Thyroid gland (tissue), 4 donors: ENCODE data around the gene LGALS4. TPM values are rescaled to one million over a fixed set of nuclear protein-coding genes. Genes with fewer than 3 reads are reported as not detected.

Experiments used
- DNase-seq, 2 donors: peaks; one replicate each; pipeline ENCODE4 v3.0.0-alpha.2; 2019
- H3K27ac ChIP-seq, 3 donors: fragments of 200-600 bp; sonication (generic); 1 replicate in 2 of 3; 2 replicates in 1 of 3; pipeline ENCODE4 v1.5.1; 2016 to 2019; ENCODE audit warnings: mild to moderate bottlenecking in 1 of 3, moderate library complexity in 1 of 3
- H3K27me3 ChIP-seq: fragments of 200-600 bp; sonication (generic); one replicate; pipeline ENCODE4 v1.5.1; 2019
- H3K36me3 ChIP-seq, 2 donors: fragments of 200-600 bp; sonication (generic); one replicate each; pipeline ENCODE4 v1.5.1; 2016 to 2019
- H3K4me1 ChIP-seq, 2 donors: fragments of 200-600 bp; sonication (generic); one replicate each; pipeline ENCODE4 v1.5.1; 2017 to 2019
- H3K4me3 ChIP-seq, 3 donors: fragments of 200-600 bp; sonication (generic); replicated peaks in 1 of 3; 1 replicate in 2 of 3; 2 replicates in 1 of 3; pipeline ENCODE4 v1.5.1; 2016; ENCODE audit warnings: mild to moderate bottlenecking in 1 of 3
- H3K9me3 ChIP-seq: fragments of 200-600 bp; sonication (generic); one replicate; pipeline ENCODE4 v1.5.1; 2017
- CTCF ChIP-seq, 6 experiments: fragments of 200-600 bp in 3 of 6; fragments of 450-650 bp in 3 of 6; sonication (generic) in 3 of 6; IDR thresholded peaks; one replicate each; pipeline ENCODE4 v1.5.1; 2016 to 2019; ENCODE audit warnings: antibody characterized with exemption in 6 of 6, mild to moderate bottlenecking in 2 of 6, inconsistent platforms in 1 of 6, moderate library complexity in 1 of 6
- POLR2A ChIP-seq, 2 donors: fragments of 450-650 bp; IDR thresholded peaks; one replicate each; pipeline ENCODE4 v1.6.1; 2017; ENCODE audit warnings: antibody characterized with exemption in 2 of 2, mild to moderate bottlenecking in 2 of 2, moderate library complexity in 1 of 2
- WGBS, 2 donors: methylation state at CpG; one replicate each; pipeline ENCODE4 v1.1.5; 2017; 5-methylcytosine and 5-hydroxymethylcytosine counted together
- intact Hi-C: fragments of 100-400 bp; cut with DNase I; formaldehyde crosslinking; loops from one replicate; pipeline ENCODE4 v1.15.1; 2023
- total RNA-seq, 4 donors: library from RNA; depleted of rRNA; stranded (reverse); fragments of >200 nt; gene quantifications; one replicate each; pipeline ENCODE4 v1.2.3, GENCODE V29; 2016

Gene LGALS4
- total RNA-seq, 4 donors from 2014 or later = 1.6 TPM; not detected in 2

GRCh38 chr19:38836983-38837626 is 24.4 kb upstream of the LGALS4 start:
- Histone ChIP-seq H3K4me1 (peaks cover 0 to 9% of the 10 kb centered on the region in 2 donors), H3K4me3 (no peak overlapping the region), H3K36me3 (peaks cover 66 to 68% of the 10 kb centered on the region in 2 donors), H3K27ac (no peak overlapping the region), H3K9me3 (no peaks in the 10 kb centered on the region), H3K27me3 (no peaks in the 10 kb centered on the region)
- no peak for DNase-seq
- WGBS, 2 donors = 85 to 94% methylated on average over 3 to 6 of the region's 6 CpGs
- intact Hi-C loops = no loop called here
- TF ChIP-seq POLR2A (IDR thresholded peaks at IDR 0.05) (no peak), CTCF (IDR thresholded peaks at IDR 0.05) (no peak)

- DNase-seq = no peak
- TF ChIP-seq POLR2A (IDR thresholded peaks at IDR 0.05) (no peak), CTCF (IDR thresholded peaks at IDR 0.05) (no peak)
- Histone ChIP-seq H3K4me1 (peaks cover 0 to 10% of the 10 kb centered on the region in 2 donors), H3K27ac (no peak overlapping the region), H3K36me3 (peaks cover 58 to 60% of the 10 kb centered on the region in 2 donors), H3K27me3 (no peaks in the 10 kb centered on the region), H3K4me3 (no peak overlapping the region), H3K9me3 (no peaks in the 10 kb centered on the region)
- WGBS, 2 donors = 81 to 86% methylated on average over 8 of the region's 8 CpGs
- intact Hi-C loops = no loop called here
These were observed 23.6 kb upstream of the LGALS4 start for GRCh38 chr19:38836159-38836982.

- intact Hi-C loops = no loop called here
- no peaks in the 10 kb centered on the region for H3K9me3 ChIP-seq
- H3K4me1 ChIP-seq = peaks cover 2 to 22% of the 10 kb centered on the region in 2 donors
- peaks cover 45 to 47% of the 10 kb centered on the region in 2 donors for H3K36me3 ChIP-seq
- WGBS, 2 donors = 93 to 96% methylated on average over 6 of the region's 6 CpGs
- H3K27ac ChIP-seq = peak overlapping the region in 1 of 3 donors; percentile 10
- H3K27me3 ChIP-seq = no peaks in the 10 kb centered on the region
- no peak for TF ChIP-seq POLR2A (IDR thresholded peaks at IDR 0.05)
- no peak for TF ChIP-seq CTCF (IDR thresholded peaks at IDR 0.05)
- no peak overlapping the region for H3K4me3 ChIP-seq
- no peak for DNase-seq
These were observed 21.8 kb upstream of the LGALS4 start for GRCh38 chr19:38834590-38834989.

- no peaks in the 10 kb centered on the region for H3K9me3 ChIP-seq
- H3K4me1 ChIP-seq = peaks cover 2 to 22% of the 10 kb centered on the region in 2 donors
- no peaks in the 10 kb centered on the region for H3K27me3 ChIP-seq
- H3K4me3 ChIP-seq = no peak overlapping the region
- WGBS, 2 donors = 92 to 95% methylated on average over 4 of the region's 4 CpGs
- no peak for DNase-seq
- peaks cover 44 to 45% of the 10 kb centered on the region in 2 donors for H3K36me3 ChIP-seq
- no peak for TF ChIP-seq POLR2A (IDR thresholded peaks at IDR 0.05)
- TF ChIP-seq CTCF (IDR thresholded peaks at IDR 0.05) = no peak
- intact Hi-C loops = no loop called here
- H3K27ac ChIP-seq = no peak overlapping the region
These were observed 21.4 kb upstream of the LGALS4 start for GRCh38 chr19:38834104-38834490.

- intact Hi-C loops = no loop called here
- Histone ChIP-seq H3K27me3 (no peaks in the 10 kb centered on the region), H3K4me3 (no peak overlapping the region), H3K27ac (no peak overlapping the region), H3K36me3 (peaks cover 42% of the 10 kb centered on the region in 2 donors), H3K4me1 (peaks cover 2 to 22% of the 10 kb centered on the region in 2 donors), H3K9me3 (no peaks in the 10 kb centered on the region)
- TF ChIP-seq POLR2A (IDR thresholded peaks at IDR 0.05) (no peak), CTCF (IDR thresholded peaks at IDR 0.05) (no peak)
- DNase-seq = no peak
- 87 to 89% methylated on average over 7 of the region's 7 CpGs for WGBS, 2 donors
These were observed 20.3 kb upstream of the LGALS4 start for GRCh38 chr19:38833092-38833425.
